ENCODE results near the gene CAMK1D. TPM values are rescaled to one million over a fixed set of nuclear protein-coding genes. Genes with fewer than 3 reads are reported as not detected.

CAMK1D gene
- total and polyA plus RNA-seq, 2 experiments from 2014 or later: 4.6 to 7.2 TPM

GRCh38 chr10:12787297-12787696, 437.9 kb downstream of the CAMK1D start (continued):
- TF ChIP-seq, protein P1, sequence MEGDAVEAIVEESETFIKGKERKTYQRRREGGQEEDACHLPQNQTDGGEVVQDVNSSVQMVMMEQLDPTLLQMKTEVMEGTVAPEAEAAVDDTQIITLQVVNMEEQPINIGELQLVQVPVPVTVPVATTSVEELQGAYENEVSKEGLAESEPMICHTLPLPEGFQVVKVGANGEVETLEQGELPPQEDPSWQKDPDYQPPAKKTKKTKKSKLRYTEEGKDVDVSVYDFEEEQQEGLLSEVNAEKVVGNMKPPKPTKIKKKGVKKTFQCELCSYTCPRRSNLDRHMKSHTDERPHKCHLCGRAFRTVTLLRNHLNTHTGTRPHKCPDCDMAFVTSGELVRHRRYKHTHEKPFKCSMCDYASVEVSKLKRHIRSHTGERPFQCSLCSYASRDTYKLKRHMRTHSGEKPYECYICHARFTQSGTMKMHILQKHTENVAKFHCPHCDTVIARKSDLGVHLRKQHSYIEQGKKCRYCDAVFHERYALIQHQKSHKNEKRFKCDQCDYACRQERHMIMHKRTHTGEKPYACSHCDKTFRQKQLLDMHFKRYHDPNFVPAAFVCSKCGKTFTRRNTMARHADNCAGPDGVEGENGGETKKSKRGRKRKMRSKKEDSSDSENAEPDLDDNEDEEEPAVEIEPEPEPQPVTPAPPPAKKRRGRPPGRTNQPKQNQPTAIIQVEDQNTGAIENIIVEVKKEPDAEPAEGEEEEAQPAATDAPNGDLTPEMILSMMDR (conservative IDR thresholded peaks at IDR 0.05; ENCODE audit: low read depth in 2 of 2): no peak
- no peak for TF ChIP-seq POLR2AphosphoS5 (IDR thresholded peaks at IDR 0.05; ENCODE audit: low read depth)

DNA sequence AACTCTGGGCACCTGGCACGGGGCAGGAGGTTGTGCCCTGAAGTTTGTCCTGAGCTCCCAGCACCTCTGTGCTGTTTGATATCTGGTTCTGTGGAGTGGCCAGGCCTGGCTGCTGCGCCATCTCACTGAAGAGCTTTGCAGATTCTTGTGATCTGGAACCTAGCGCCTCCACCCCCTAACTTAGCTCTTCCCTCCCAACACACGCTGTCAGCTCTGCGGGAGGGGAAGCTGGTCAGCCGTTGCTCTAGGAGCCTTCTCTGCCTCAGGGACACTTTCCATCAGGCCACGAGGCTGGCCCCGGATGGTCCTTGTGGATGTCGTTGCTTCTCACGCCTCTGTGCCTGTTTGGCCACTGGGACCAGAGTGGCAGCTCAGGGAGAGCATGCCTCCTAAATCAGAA, 438.9 kb downstream of the CAMK1D start:
- Mint-ChIP-seq H3K9me3 (no peaks in the 10 kb centered on the region), H3K36me3 (ENCODE audit: low read depth) (peaks cover 9% of the 10 kb centered on the region; the same call in 2 of the 3 replicates), H3K27ac (no peak overlapping the region; the same call in 1 of the 2 replicates), H3K4me1 (no peaks in the 10 kb centered on the region), H3K27me3 (ENCODE audit: insufficient read depth, low read depth, poor library complexity) (peaks cover 6% of the 10 kb centered on the region), H3K4me3 (no peak overlapping the region)
- Histone ChIP-seq H2AFZ (no peak overlapping the region), H3K36me3 (ENCODE audit: insufficient read depth) (no peaks in the 10 kb centered on the region; the same call in 1 of the 2 replicates), H3K27ac (ENCODE audit: low read depth) (no peak overlapping the region), H3K79me2 (replicated peaks; ENCODE audit: insufficient read depth) (no peaks in the 10 kb centered on the region), H3K9me2 (ENCODE audit: insufficient read depth) (no peaks in the 10 kb centered on the region), H3K27me3 (ENCODE audit: insufficient read depth) (no peaks in the 10 kb centered on the region), H3K4me1 (ENCODE audit: insufficient read depth) (no peaks in the 10 kb centered on the region), H4K20me1 (replicated peaks; ENCODE audit: insufficient read depth) (no peaks in the 10 kb centered on the region), H3K4me3 (no peak overlapping the region), H3K4me2 (no peak overlapping the region), H3F3A (replicated peaks; ENCODE audit: low read depth) (no peaks in the 10 kb centered on the region)
- TF ChIP-seq POLR2AphosphoS5 (IDR thresholded peaks at IDR 0.05; ENCODE audit: low read depth) (no peak), ZNF114 (CRISPR knock-in tag; IDR thresholded peaks at IDR 0.05) (no peak)
- DNase-seq (ENCODE audit: low spot score) (no peak), ATAC-seq (no peak; the same call in 2 of the 3 replicates)

DNA sequence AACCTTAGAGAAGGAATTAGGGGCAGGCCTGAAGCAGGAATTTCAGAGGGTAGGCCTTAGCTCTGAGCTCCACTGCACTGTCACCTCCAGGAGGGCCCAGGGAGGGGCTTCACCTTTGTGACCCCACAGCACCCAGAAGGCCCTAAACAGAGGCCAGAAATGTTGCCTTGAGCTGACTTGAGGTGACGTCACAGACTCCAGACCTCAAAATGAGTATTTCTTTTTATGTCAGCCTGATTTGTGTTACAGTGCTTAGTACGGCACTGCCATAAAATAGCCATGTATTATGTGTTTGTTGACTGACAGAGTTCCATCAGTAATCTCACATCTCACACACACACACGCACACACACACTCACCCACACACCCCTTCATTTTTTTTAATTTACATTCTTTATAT, 440.9 kb downstream of the CAMK1D start:
- no peak for ATAC-seq
- Histone ChIP-seq H3K27ac (ENCODE audit: low read depth) (no peak overlapping the region), H3K79me2 (replicated peaks; ENCODE audit: insufficient read depth) (no peaks in the 10 kb centered on the region), H3K27me3 (ENCODE audit: insufficient read depth) (no peaks in the 10 kb centered on the region), H3F3A (replicated peaks; ENCODE audit: low read depth) (no peaks in the 10 kb centered on the region), H3K4me2 (no peak overlapping the region), H3K4me3 (no peak overlapping the region), H2AFZ (no peak overlapping the region), H3K36me3 (ENCODE audit: insufficient read depth) (no peaks in the 10 kb centered on the region; the same call in 1 of the 2 replicates), H3K9me2 (ENCODE audit: insufficient read depth) (no peaks in the 10 kb centered on the region), H4K20me1 (replicated peaks; ENCODE audit: insufficient read depth) (no peaks in the 10 kb centered on the region), H3K4me1 (ENCODE audit: insufficient read depth) (no peaks in the 10 kb centered on the region)
- Mint-ChIP-seq H3K27me3 (ENCODE audit: insufficient read depth, low read depth, poor library complexity) (peaks cover 4% of the 10 kb centered on the region), H3K27ac (no peak overlapping the region), H3K4me3 (no peak overlapping the region), H3K9me3 (no peaks in the 10 kb centered on the region), H3K36me3 (ENCODE audit: low read depth) (peaks cover 9% of the 10 kb centered on the region; the same call in 2 of the 3 replicates), H3K4me1 (no peaks in the 10 kb centered on the region)
- no peak for TF ChIP-seq EZH2phosphoT487 (IDR thresholded peaks at IDR 0.05; ENCODE audit: unreplicated experiment)
- no peak for TF ChIP-seq STAT1 (IDR thresholded peaks at IDR 0.05; ENCODE audit: unreplicated experiment)
- TF ChIP-seq, protein P2, sequence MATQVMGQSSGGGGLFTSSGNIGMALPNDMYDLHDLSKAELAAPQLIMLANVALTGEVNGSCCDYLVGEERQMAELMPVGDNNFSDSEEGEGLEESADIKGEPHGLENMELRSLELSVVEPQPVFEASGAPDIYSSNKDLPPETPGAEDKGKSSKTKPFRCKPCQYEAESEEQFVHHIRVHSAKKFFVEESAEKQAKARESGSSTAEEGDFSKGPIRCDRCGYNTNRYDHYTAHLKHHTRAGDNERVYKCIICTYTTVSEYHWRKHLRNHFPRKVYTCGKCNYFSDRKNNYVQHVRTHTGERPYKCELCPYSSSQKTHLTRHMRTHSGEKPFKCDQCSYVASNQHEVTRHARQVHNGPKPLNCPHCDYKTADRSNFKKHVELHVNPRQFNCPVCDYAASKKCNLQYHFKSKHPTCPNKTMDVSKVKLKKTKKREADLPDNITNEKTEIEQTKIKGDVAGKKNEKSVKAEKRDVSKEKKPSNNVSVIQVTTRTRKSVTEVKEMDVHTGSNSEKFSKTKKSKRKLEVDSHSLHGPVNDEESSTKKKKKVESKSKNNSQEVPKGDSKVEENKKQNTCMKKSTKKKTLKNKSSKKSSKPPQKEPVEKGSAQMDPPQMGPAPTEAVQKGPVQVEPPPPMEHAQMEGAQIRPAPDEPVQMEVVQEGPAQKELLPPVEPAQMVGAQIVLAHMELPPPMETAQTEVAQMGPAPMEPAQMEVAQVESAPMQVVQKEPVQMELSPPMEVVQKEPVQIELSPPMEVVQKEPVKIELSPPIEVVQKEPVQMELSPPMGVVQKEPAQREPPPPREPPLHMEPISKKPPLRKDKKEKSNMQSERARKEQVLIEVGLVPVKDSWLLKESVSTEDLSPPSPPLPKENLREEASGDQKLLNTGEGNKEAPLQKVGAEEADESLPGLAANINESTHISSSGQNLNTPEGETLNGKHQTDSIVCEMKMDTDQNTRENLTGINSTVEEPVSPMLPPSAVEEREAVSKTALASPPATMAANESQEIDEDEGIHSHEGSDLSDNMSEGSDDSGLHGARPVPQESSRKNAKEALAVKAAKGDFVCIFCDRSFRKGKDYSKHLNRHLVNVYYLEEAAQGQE (IDR thresholded peaks at IDR 0.05; ENCODE audit: unreplicated experiment): no peak
- no peak for TF ChIP-seq POLR2AphosphoS5 (IDR thresholded peaks at IDR 0.05; ENCODE audit: low read depth)
- no peak for DNase-seq (ENCODE audit: low spot score)
